OCI-LY7 (cell line): ENCODE data around the gene RFX8. TPM values are rescaled to one million over a fixed set of nuclear protein-coding genes. Genes with fewer than 3 reads are reported as not detected.

Source experiments
- BruUV-seq: library from RNA; stranded (reverse); fragments of 400-500 nt; replicated peaks from 2 replicates; lab custom pipeline; 2021; lab: Mats Ljungman, UMichigan
- CTCF ChIA-PET: fragments of 300-600 bp; sonication (Branson Sonifier 250); formaldehyde crosslinking; loops from one replicate; lab custom pipeline; 2022; ENCODE audit warnings: antibody characterized with exemption; ENCODE audit not compliant: unreplicated experiment; lab: Charles Lee
- POLR2A ChIA-PET: fragments of 300-600 bp; sonication (Branson Sonifier 250); formaldehyde crosslinking; loops from one replicate; lab custom pipeline; 2022; ENCODE audit warnings: antibody characterized with exemption; lab: Charles Lee
- DNase-seq: peaks from one replicate; pipeline ENCODE4 v3.0.0-alpha.2; 2015; ENCODE audit warnings: low spot score
- H2AFZ ChIP-seq: fragments of 200-600 bp; sonication (generic), shearing (Covaris generic); 2 replicates; pipeline ENCODE4 v1.6.1; 2014; ENCODE audit warnings: mild to moderate bottlenecking, antibody characterized with exemption, low read length, moderate library complexity
- H3K27ac ChIP-seq: fragments of 200-600 bp; sonication (generic); 2 replicates; pipeline ENCODE4 v1.5.1; 2014; ENCODE audit warnings: mixed run types, low read depth, mild to moderate bottlenecking, moderate library complexity, low read length, inconsistent platforms; ENCODE audit not compliant: poor library complexity, severe bottlenecking
- H3K36me3 ChIP-seq: fragments of 200-600 bp; sonication (generic); 2 replicates; pipeline ENCODE4 v1.6.1; 2014; ENCODE audit warnings: mild to moderate bottlenecking, antibody characterized with exemption, low read length, moderate library complexity, mixed read lengths; ENCODE audit not compliant: insufficient read depth
- H3K4me1 ChIP-seq: fragments of 200-600 bp; sonication (generic); 2 replicates; pipeline ENCODE4 v1.5.1; 2014; ENCODE audit warnings: mild to moderate bottlenecking, low read length; ENCODE audit not compliant: insufficient read depth, poor library complexity, severe bottlenecking
- H3K4me2 ChIP-seq: fragments of 200-600 bp; sonication (generic); 2 replicates; pipeline ENCODE4 v1.6.1; 2014; ENCODE audit warnings: mild to moderate bottlenecking, low read length
- H3K4me3 ChIP-seq: fragments of 200-600 bp; sonication (generic); 2 replicates; pipeline ENCODE4 v1.5.1; 2014; ENCODE audit warnings: mild to moderate bottlenecking, low read depth, low read length; ENCODE audit not compliant: poor library complexity, severe bottlenecking
- H3K79me2 ChIP-seq: fragments of 200-600 bp; sonication (generic); 2 replicates; pipeline ENCODE4 v1.6.1; 2016; ENCODE audit warnings: low read depth, mild to moderate bottlenecking, low read length, moderate library complexity, mixed read lengths; ENCODE audit not compliant: insufficient read depth
- H3K9me2 ChIP-seq: fragments of 200-600 bp; sonication (generic); 2 replicates; pipeline ENCODE4 v1.6.1; 2016; ENCODE audit warnings: mild to moderate bottlenecking, low read length, mixed read lengths; ENCODE audit not compliant: insufficient read depth
- H3K9me3 ChIP-seq: fragments of 200-600 bp; sonication (generic); 2 replicates; pipeline ENCODE4 v1.6.1; 2014; ENCODE audit warnings: mild to moderate bottlenecking, mixed run types, low read length, mixed read lengths
- H4K20me1 ChIP-seq: fragments of 200-600 bp; sonication (generic); 2 replicates; pipeline ENCODE4 v1.6.1; 2014; ENCODE audit warnings: mild to moderate bottlenecking, antibody characterized with exemption, low read length, moderate library complexity, mixed read lengths; ENCODE audit not compliant: insufficient read depth
- CTCF ChIP-seq: fragments of 200-600 bp; sonication (generic); conservative IDR thresholded peaks from 2 replicates; pipeline ENCODE4 v1.5.1; 2014; ENCODE audit warnings: mild to moderate bottlenecking, antibody characterized with exemption, low read length, moderate library complexity, mixed read lengths
- EZH2phosphoT487 ChIP-seq: fragments of 200-600 bp; sonication (generic); IDR thresholded peaks from 2 replicates; pipeline ENCODE4 v1.6.1; 2018; ENCODE audit warnings: low read depth, borderline replicate concordance, mild to moderate bottlenecking, mixed run types, antibody characterized with exemption, low read length, moderate library complexity, mixed read lengths
- intact Hi-C: fragments of 100-400 bp; cut with micrococcal nuclease; formaldehyde crosslinking; loops from one replicate; pipeline ENCODE4 v1.10.0; 2022; ENCODE audit not compliant: unreplicated experiment
- total RNA-seq, 2 experiments: library from RNA; depleted of rRNA in 1 of 2; stranded (reverse); fragments of >200 nt in 1 of 2; shearing (Covaris generic) in 1 of 2; gene quantifications; 2 replicates each; pipeline ENCODE4 v1.2.3, GENCODE V29; 2014 to 2022

Gene RFX8
- total RNA-seq, 2 experiments from 2014 or later = not detected

GRCh38 chr2:101429453-101429852, 45.5 kb downstream of the RFX8 start:
- CTCF ChIA-PET = no interaction called here
- no peaks in the 10 kb centered on the region for H3K36me3 ChIP-seq
- no peak overlapping the region for H3K4me3 ChIP-seq
- no TSS peak for BruUV-seq
- H2AFZ ChIP-seq = no peak overlapping the region
- no peaks in the 10 kb centered on the region for H3K4me1 ChIP-seq
- no peaks in the 10 kb centered on the region for H3K79me2 ChIP-seq
- no peak overlapping the region for H3K4me2 ChIP-seq
- intact Hi-C loops = no loop called here
- H3K9me2 ChIP-seq = no peaks in the 10 kb centered on the region
- POLR2A ChIA-PET = no interaction called here
- DNase-seq = no peak
- no peak overlapping the region for H3K27ac ChIP-seq
- no peaks in the 10 kb centered on the region for H4K20me1 ChIP-seq
- H3K9me3 ChIP-seq = no peaks in the 10 kb centered on the region
- TF ChIP-seq EZH2phosphoT487 = no peak
- no peak for TF ChIP-seq CTCF

GRCh38 chr2:101428422-101429176, 46.3 kb downstream of the RFX8 start:
- intact Hi-C loops = no loop called here
- H3K4me3 ChIP-seq = no peak overlapping the region
- BruUV-seq = no TSS peak
- POLR2A ChIA-PET = interaction anchor here (0.7 kb wide), 1 partner anchor 68 kb away, joined by 3 read pairs; no protein-coding TSS in a partner anchor
- H3K27ac ChIP-seq = no peak overlapping the region
- H3K9me2 ChIP-seq = no peaks in the 10 kb centered on the region
- H2AFZ ChIP-seq = no peak overlapping the region
- no peak for TF ChIP-seq CTCF
- TF ChIP-seq EZH2phosphoT487 = no peak
- no peak for DNase-seq
- no peak overlapping the region for H3K4me2 ChIP-seq
- no peaks in the 10 kb centered on the region for H3K4me1 ChIP-seq
- no peaks in the 10 kb centered on the region for H3K9me3 ChIP-seq
- no peaks in the 10 kb centered on the region for H3K36me3 ChIP-seq
- no peaks in the 10 kb centered on the region for H4K20me1 ChIP-seq
- H3K79me2 ChIP-seq = no peaks in the 10 kb centered on the region
- CTCF ChIA-PET = no interaction called here

- Histone ChIP-seq H4K20me1 (no peaks in the 10 kb centered on the region), H3K27ac (no peak overlapping the region), H3K36me3 (no peaks in the 10 kb centered on the region), H3K4me3 (no peak overlapping the region), H3K4me1 (no peaks in the 10 kb centered on the region), H3K9me2 (no peaks in the 10 kb centered on the region), H3K9me3 (no peaks in the 10 kb centered on the region), H3K4me2 (no peak overlapping the region), H3K79me2 (no peaks in the 10 kb centered on the region), H2AFZ (no peak overlapping the region)
- TF ChIP-seq EZH2phosphoT487 (no peak), CTCF (no peak)
- no peak for DNase-seq
- intact Hi-C loops = no loop called here
- BruUV-seq = no TSS peak
- ChIA-PET CTCF (no interaction called here), POLR2A (interaction anchor here (1.1 kb wide), 1 partner anchor 714 kb away, joined by 3 read pairs; no protein-coding TSS in a partner anchor)
Measured at GRCh38 chr2:101427743-101428142, 47.2 kb downstream of the RFX8 start.
